SK-N-SH treated with all-trans-retinoic acid at 6 μM for 48 hours (cell line): ENCODE results near the gene LEFTY1.

Source experiments
- ATAC-seq: fragments of 200-7000 bp; cut with Tn5 transposase; 3 replicates; pipeline ENCODE4 v1.9.1; 2020; ENCODE audit warnings: mild to moderate bottlenecking, moderate library complexity
- ARNTL ChIP-seq: fragments of 450-650 bp; formaldehyde crosslinking; IDR thresholded peaks from 2 replicates; pipeline ENCODE4 v1.5.0; 2020; ENCODE audit warnings: low read depth, mild to moderate bottlenecking, moderate library complexity, borderline replicate concordance
- BACH2 ChIP-seq: fragments of 250-450 bp; sonication (Bioruptor Pico); IDR thresholded peaks from 2 replicates; pipeline ENCODE4 v1.9.0; 2021; ENCODE audit warnings: mild to moderate bottlenecking, borderline replicate concordance
- CSDC2 ChIP-seq: fragments of 250-450 bp; sonication (Bioruptor Pico); IDR thresholded peaks from 2 replicates; pipeline ENCODE4 v1.5.0; 2020; ENCODE audit warnings: mild to moderate bottlenecking, moderate library complexity
- ESRRG ChIP-seq: fragments of 250-450 bp; sonication (Bioruptor Pico); IDR thresholded peaks from 2 replicates; pipeline ENCODE4 v1.6.1; 2021; ENCODE audit warnings: mild to moderate bottlenecking
- ISL1 ChIP-seq: fragments of 250-450 bp; sonication (Bioruptor Pico); IDR thresholded peaks from 2 replicates; pipeline ENCODE4 v2.1.2; 2022; ENCODE audit warnings: mild to moderate bottlenecking, moderate library complexity
- OSR1 ChIP-seq: fragments of 250-450 bp; sonication (Bioruptor Pico); IDR thresholded peaks from 2 replicates; pipeline ENCODE4 v1.8.0; 2022; ENCODE audit warnings: moderate library complexity, mild to moderate bottlenecking, inconsistent platforms
- PPARA ChIP-seq: fragments of 250-450 bp; sonication (Bioruptor Pico); IDR thresholded peaks from 2 replicates; pipeline ENCODE4 v1.5.0; 2020; ENCODE audit warnings: mild to moderate bottlenecking, borderline replicate concordance
- RARB ChIP-seq: fragments of 250-450 bp; sonication (Bioruptor Pico); IDR thresholded peaks from 2 replicates; pipeline ENCODE4 v1.8.0; 2021; ENCODE audit warnings: mild to moderate bottlenecking, moderate library complexity
- TCF4 ChIP-seq: fragments of 250-450 bp; sonication (Bioruptor Pico); IDR thresholded peaks from 2 replicates; pipeline ENCODE4 v1.8.0; 2021; ENCODE audit warnings: mild to moderate bottlenecking, moderate library complexity, borderline replicate concordance
- TOX ChIP-seq: fragments of 250-450 bp; sonication (Bioruptor Pico); IDR thresholded peaks from 2 replicates; pipeline ENCODE4 v1.8.0; 2021; ENCODE audit warnings: mild to moderate bottlenecking, moderate library complexity, borderline replicate concordance
- ZC3H10 ChIP-seq: fragments of 250-450 bp; sonication (Bioruptor Pico); IDR thresholded peaks from 2 replicates; pipeline ENCODE4 v1.5.1; 2021; ENCODE audit warnings: mild to moderate bottlenecking, moderate library complexity
- ZFP3 ChIP-seq: fragments of 250-450 bp; sonication (Bioruptor Pico); IDR thresholded peaks from 2 replicates; pipeline ENCODE4 v1.5.0; 2020; ENCODE audit warnings: mild to moderate bottlenecking, moderate library complexity
- ZFP30 ChIP-seq: fragments of 450-650 bp; formaldehyde crosslinking; IDR thresholded peaks from 2 replicates; pipeline ENCODE4 v1.5.0; 2022; ENCODE audit warnings: mild to moderate bottlenecking, moderate library complexity
- ZNF70 ChIP-seq: fragments of 450-650 bp; formaldehyde crosslinking; IDR thresholded peaks from 2 replicates; pipeline ENCODE4 v1.5.0; 2020; ENCODE audit warnings: mild to moderate bottlenecking, moderate library complexity
- ZNF8 ChIP-seq: fragments of 450-650 bp; formaldehyde crosslinking; IDR thresholded peaks from 2 replicates; pipeline ENCODE4 v1.5.0; 2020; ENCODE audit warnings: mild to moderate bottlenecking, moderate library complexity
- TF ChIP-seq, protein P1 (sequence below): fragments of 250-450 bp; sonication (Bioruptor Pico); IDR thresholded peaks from 2 replicates; pipeline ENCODE4 v1.5.1; 2021; ENCODE audit warnings: mild to moderate bottlenecking, moderate library complexity
- TF ChIP-seq, protein P2 (sequence below): fragments of 250-450 bp; sonication (Bioruptor Pico); IDR thresholded peaks from 2 replicates; pipeline ENCODE4 v1.8.0; 2020; ENCODE audit warnings: mild to moderate bottlenecking, moderate library complexity, borderline replicate concordance
- TF ChIP-seq, protein P3 (sequence below): fragments of 250-450 bp; sonication (Bioruptor Pico); IDR thresholded peaks from 2 replicates; pipeline ENCODE4 v1.5.0; 2020; ENCODE audit warnings: mild to moderate bottlenecking, moderate library complexity
- TF ChIP-seq, protein P4 (sequence below): fragments of 250-450 bp; sonication (Bioruptor Pico); IDR thresholded peaks from 2 replicates; pipeline ENCODE4 v1.8.0; 2021; ENCODE audit warnings: low read depth, mild to moderate bottlenecking, moderate library complexity, borderline replicate concordance

The LEFTY1 gene

DNA sequence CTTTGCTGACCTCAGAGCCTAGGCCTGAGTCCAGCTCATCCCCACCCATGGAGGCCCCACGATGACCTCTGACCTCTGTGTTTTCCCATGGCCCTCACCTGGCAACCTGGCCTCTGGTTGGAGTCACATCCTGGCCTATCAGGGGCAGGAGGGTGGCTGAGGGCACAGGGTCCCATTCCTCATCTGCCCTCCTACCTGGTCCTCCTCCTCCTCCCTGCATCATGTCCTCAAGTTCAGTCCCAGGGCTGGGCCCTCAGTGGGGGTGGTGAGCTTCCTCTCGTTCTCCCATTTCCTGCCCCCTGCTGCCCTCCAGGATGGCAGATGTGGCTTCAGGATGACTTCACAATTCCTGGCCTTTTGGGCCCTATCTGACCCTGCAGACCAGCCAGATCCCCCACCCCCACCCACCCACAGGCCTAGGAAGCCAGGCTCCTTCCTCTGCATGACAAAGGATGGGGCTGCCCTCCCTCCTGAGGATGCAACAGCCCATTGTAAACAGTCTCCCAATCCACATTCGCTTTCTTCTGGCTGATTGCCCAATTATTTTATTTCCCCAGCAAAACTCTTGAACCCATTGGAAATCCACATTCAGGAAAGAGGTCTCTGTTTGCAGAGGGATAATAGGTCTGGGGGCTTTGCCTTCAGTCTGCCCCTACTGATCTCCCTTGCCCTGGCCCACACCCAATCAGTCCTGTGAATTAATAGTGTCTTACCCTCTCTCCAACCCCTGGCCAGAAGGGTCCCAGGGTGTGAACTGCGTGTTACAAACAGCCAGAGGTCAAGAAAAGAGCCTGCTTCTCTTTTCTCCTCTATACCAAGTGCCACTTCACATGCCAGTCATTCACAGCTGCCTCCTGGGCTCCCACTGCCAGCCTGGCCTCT is 10.3 kb upstream of the LEFTY1 start:
- TF ChIP-seq ESRRG (CRISPR knock-in tag): no peak
- TF ChIP-seq ZNF8 (CRISPR knock-in tag): no peak
- no peak for TF ChIP-seq PPARA (CRISPR knock-in tag)
- no peak for TF ChIP-seq CSDC2 (CRISPR knock-in tag)
- no peak for TF ChIP-seq BACH2 (CRISPR knock-in tag)
- TF ChIP-seq, protein P1, sequence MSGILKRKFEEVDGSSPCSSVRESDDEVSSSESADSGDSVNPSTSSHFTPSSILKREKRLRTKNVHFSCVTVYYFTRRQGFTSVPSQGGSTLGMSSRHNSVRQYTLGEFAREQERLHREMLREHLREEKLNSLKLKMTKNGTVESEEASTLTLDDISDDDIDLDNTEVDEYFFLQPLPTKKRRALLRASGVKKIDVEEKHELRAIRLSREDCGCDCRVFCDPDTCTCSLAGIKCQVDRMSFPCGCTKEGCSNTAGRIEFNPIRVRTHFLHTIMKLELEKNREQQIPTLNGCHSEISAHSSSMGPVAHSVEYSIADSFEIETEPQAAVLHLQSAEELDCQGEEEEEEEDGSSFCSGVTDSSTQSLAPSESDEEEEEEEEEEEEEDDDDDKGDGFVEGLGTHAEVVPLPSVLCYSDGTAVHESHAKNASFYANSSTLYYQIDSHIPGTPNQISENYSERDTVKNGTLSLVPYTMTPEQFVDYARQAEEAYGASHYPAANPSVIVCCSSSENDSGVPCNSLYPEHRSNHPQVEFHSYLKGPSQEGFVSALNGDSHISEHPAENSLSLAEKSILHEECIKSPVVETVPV (CRISPR knock-in tag): no peak
- no peak for TF ChIP-seq ARNTL
- no peak for TF ChIP-seq TCF4 (CRISPR knock-in tag)
- no peak for TF ChIP-seq ZFP30 (CRISPR knock-in tag)
- no peak for ATAC-seq

DNA sequence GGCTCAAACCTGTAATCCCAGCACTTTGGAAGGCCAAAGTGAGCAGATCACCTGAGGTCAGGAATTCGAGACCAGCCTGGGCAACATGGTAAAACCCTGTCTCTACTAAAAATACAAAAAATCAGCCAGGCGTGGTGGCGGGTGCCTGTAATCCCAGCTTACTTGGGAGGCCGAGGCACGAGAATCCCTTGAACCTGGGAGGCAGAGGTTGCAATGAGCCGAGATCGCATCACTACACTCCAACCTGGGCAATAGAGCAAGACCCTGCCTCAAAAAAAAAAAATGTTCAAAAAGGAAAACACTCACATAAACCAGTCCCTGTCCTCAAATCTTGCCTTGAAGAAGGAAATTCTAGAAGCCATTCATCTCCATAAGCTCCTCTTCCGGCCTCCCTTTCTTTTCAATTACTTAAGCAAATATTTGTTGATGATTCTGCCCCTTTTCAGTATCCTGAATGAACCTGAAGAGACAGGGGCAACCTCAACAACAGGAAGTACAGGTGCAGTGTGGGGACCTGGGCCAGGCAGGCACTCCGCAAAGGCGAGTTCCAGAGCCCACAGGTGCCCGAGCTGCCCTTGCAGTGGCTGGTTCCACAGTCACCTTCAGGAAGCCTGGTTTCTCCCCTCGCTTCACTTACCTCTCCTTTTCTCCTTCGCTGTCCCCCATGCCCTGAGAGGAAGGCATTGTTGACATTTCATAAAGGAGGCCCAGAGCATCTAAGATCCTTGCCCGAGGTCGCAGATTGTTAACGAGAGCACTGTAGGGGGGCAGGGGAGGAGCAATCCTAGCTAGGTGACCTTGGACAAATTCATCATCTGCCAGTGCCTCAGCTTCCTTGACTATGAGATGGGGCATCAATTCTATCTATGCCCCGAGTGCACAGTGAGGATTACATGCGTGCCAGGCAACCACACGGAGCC is 8.9 kb upstream of the LEFTY1 start:
- no peak; the same call in 2 of the 3 replicates for ATAC-seq
- TF ChIP-seq TOX (CRISPR knock-in tag): no peak
- TF ChIP-seq, protein P2, sequence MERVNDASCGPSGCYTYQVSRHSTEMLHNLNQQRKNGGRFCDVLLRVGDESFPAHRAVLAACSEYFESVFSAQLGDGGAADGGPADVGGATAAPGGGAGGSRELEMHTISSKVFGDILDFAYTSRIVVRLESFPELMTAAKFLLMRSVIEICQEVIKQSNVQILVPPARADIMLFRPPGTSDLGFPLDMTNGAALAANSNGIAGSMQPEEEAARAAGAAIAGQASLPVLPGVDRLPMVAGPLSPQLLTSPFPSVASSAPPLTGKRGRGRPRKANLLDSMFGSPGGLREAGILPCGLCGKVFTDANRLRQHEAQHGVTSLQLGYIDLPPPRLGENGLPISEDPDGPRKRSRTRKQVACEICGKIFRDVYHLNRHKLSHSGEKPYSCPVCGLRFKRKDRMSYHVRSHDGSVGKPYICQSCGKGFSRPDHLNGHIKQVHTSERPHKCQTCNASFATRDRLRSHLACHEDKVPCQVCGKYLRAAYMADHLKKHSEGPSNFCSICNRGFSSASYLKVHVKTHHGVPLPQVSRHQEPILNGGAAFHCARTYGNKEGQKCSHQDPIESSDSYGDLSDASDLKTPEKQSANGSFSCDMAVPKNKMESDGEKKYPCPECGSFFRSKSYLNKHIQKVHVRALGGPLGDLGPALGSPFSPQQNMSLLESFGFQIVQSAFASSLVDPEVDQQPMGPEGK (CRISPR knock-in tag): no peak
- TF ChIP-seq PPARA (CRISPR knock-in tag): no peak
- TF ChIP-seq, all 23 proteins: peak for 0

DNA sequence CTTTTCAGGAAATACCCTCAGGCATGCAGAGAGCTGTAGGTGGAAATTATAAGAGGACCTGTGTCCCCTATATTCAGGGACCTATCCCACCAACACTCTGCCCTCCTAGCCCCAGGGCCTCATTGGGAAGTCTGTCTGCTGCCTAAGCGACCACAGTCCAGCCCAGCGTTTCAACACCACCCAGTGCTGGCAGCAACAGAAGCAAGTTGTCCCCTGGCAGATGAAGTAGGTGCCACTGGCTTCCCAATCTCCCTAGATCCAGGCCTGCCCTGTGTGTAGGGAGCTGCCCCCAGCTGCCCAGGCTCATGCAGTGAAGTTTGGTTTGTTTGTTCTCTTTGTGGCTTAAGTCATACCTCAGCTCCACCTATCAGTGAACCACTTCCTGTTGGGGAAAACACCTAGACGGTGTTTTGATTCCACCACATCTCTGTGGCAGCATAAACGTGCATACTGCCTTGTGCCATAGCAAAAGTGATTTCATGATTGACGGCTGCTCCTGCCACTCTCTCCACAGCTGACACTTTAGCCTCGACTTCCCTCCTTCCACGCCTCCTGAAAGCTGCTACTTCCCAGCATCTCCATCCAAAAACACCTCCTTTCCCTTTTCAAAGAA is 8.1 kb upstream of the LEFTY1 start:
- ATAC-seq: peak; percentile 48
- TF ChIP-seq TOX (CRISPR knock-in tag) (no peak), ISL1 (CRISPR knock-in tag) (no peak), PPARA (CRISPR knock-in tag) (no peak), RARB (no peak)
- TF ChIP-seq, protein P3, sequence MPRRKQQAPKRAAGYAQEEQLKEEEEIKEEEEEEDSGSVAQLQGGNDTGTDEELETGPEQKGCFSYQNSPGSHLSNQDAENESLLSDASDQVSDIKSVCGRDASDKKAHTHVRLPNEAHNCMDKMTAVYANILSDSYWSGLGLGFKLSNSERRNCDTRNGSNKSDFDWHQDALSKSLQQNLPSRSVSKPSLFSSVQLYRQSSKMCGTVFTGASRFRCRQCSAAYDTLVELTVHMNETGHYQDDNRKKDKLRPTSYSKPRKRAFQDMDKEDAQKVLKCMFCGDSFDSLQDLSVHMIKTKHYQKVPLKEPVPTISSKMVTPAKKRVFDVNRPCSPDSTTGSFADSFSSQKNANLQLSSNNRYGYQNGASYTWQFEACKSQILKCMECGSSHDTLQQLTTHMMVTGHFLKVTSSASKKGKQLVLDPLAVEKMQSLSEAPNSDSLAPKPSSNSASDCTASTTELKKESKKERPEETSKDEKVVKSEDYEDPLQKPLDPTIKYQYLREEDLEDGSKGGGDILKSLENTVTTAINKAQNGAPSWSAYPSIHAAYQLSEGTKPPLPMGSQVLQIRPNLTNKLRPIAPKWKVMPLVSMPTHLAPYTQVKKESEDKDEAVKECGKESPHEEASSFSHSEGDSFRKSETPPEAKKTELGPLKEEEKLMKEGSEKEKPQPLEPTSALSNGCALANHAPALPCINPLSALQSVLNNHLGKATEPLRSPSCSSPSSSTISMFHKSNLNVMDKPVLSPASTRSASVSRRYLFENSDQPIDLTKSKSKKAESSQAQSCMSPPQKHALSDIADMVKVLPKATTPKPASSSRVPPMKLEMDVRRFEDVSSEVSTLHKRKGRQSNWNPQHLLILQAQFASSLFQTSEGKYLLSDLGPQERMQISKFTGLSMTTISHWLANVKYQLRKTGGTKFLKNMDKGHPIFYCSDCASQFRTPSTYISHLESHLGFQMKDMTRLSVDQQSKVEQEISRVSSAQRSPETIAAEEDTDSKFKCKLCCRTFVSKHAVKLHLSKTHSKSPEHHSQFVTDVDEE (CRISPR knock-in tag): no peak

DNA sequence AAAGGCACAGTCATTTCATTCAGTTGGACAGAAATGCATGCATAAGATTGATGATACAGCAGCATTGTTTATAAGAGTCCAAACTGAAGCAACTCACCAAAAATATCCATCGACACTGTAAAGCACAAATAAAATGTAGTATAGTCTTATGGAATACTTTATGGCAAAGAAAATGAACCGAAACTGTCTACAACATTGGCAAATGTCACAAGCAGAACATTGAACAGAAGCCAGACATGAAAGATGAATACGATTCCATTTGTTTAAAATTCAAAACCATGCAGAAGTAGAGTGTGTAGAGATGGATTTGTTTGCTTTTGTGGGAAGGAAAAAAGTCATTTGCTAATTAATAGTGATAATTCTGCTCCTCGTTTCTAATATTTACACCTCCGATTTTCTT is 7.5 kb upstream of the LEFTY1 start:
- no peak for ATAC-seq
- TF ChIP-seq ZFP3 (CRISPR knock-in tag) (no peak), ARNTL (no peak), BACH2 (CRISPR knock-in tag) (no peak), ZC3H10 (CRISPR knock-in tag) (no peak), OSR1 (no peak), RARB (no peak), PPARA (CRISPR knock-in tag) (no peak), CSDC2 (CRISPR knock-in tag) (no peak), ZNF70 (CRISPR knock-in tag) (no peak), ZNF8 (CRISPR knock-in tag) (no peak), TOX (CRISPR knock-in tag) (no peak)
- TF ChIP-seq, protein P3 (CRISPR knock-in tag): no peak
- TF ChIP-seq, protein P1 (CRISPR knock-in tag): no peak
- TF ChIP-seq, protein P4, sequence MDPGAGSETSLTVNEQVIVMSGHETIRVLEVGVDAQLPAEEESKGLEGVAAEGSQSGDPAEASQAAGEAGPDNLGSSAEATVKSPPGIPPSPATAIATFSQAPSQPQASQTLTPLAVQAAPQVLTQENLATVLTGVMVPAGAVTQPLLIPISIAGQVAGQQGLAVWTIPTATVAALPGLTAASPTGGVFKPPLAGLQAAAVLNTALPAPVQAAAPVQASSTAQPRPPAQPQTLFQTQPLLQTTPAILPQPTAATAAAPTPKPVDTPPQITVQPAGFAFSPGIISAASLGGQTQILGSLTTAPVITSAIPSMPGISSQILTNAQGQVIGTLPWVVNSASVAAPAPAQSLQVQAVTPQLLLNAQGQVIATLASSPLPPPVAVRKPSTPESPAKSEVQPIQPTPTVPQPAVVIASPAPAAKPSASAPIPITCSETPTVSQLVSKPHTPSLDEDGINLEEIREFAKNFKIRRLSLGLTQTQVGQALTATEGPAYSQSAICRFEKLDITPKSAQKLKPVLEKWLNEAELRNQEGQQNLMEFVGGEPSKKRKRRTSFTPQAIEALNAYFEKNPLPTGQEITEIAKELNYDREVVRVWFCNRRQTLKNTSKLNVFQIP (CRISPR knock-in tag): no peak
